Dermis lymphatic vessel endothelial cell (primary cell): ENCODE measurements around the gene FOXC2. TPM values are rescaled to one million over a fixed set of nuclear protein-coding genes. Genes with fewer than 3 reads are reported as not detected.

Experiments
- total RNA-seq: library from RNA; depleted of rRNA; stranded (reverse); fragments of >200 nt; gene quantifications from 2 replicates; pipeline ENCODE4 v1.2.1, GENCODE V29; 2014

FOXC2 gene
- total RNA-seq, result 1.5 and 4.2 TPM in 2 replicates

DNA sequence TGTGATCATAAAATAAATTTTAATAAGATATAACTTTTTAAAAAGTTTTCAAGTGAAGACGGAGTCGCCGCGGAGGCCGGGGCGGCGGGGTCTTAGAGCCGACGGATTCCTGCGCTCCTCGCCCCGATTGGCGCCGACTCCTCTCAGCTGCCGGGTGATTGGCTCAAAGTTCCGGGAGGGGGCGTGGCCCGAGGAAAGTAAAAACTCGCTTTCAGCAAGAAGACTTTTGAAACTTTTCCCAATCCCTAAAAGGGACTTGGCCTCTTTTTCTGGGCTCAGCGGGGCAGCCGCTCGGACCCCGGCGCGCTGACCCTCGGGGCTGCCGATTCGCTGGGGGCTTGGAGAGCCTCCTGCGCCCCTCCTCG, at the start of gene FOXC2:
TSS of gene FOXC2 (plus strand) at position 229 of the 365 bp plus-strand sequence. CDS start 507 bp downstream, outside the sequence.

GRCh38 chr16:86554917-86555703, 11.5 kb upstream of the FOXC2 start, which contains the start of gene MTHFSD:
MTHFSD (minus strand) TSS chr16:86555235; CDS start chr16:86555184, 51 bp downstream.

DNA sequence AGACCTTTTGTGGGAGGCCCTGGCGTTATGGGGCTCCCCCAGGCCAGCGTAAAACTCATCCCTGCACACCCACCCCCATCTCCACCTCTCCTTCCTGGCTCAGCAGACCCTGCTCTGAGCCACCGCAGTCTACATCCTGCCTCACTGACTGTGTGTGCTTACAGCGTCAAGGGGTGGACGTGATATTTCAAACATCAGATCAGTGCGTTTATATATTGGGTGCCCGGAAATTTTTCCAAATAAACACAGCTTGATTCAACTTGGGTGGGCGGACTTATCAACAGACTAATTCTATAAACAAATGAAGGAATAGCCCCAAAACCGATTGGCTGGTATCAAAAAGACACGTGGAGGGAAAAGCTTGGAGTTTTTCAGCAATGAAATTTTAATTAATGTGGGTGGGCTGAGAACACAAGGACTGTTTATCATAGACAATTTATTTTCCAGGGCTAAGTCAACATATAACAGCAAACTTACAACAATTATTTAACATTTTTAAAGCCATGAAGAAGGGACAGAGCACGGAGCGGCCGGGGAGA, 11.5 kb downstream of the FOXC2 start, which contains the start of gene FOXL1:
TSS of gene FOXL1 (plus strand) at position 489 of the 539 bp plus-strand sequence. CDS start 175 bp downstream, outside the sequence.

Other genes starting within 250 kb of the FOXC2 start
- 0.09 and 0.33 TPM in 2 replicates for gene FOXF1, start 56.3 kb upstream of the FOXC2 start, total RNA-seq
- 6.1 and 8.3 TPM in 2 replicates for gene MTHFSD, start 11.6 kb upstream of the FOXC2 start, total RNA-seq
- 1.5 and 2.1 TPM in 2 replicates for gene FOXL1, start 11.7 kb downstream of the FOXC2 start, total RNA-seq